Fibroblast of villous mesenchyme (primary cell): Measurements from ENCODE around the gene PBX1. TPM values are rescaled to one million over a fixed set of nuclear protein-coding genes. Genes with fewer than 3 reads are reported as not detected.

ENCODE experiments used
- DNase-seq: peaks from one replicate; pipeline ENCODE4 v3.0.0-alpha.2; 2010; ENCODE audit warnings: low read depth
- H3K4me3 ChIP-seq: 2 replicates; pipeline ENCODE4 v1.5.1; 2011; ENCODE audit warnings: low read depth, mild to moderate bottlenecking, low read length
- CTCF ChIP-seq: IDR thresholded peaks from 2 replicates; pipeline ENCODE4 v1.5.1; 2012; ENCODE audit warnings: low read depth, mild to moderate bottlenecking, low read length; ENCODE audit not compliant: insufficient read depth
- total RNA-seq: library from RNA; depleted of rRNA; stranded (reverse); fragments of >200 nt; gene quantifications from 2 replicates; pipeline ENCODE4 v1.2.3, GENCODE V29; 2012

Gene PBX1
- total RNA-seq, 1 donor = 67.4 TPM

GRCh38 chr1:164731161-164731876 is 172.3 kb downstream of the PBX1 start:
- no peak for TF ChIP-seq CTCF
- H3K4me3 ChIP-seq = no peak overlapping the region
- no peak for DNase-seq

- no peak overlapping the region for H3K4me3 ChIP-seq
- no peak for DNase-seq
- no peak for TF ChIP-seq CTCF
Observed at GRCh38 chr1:164733070-164733469, 174.1 kb downstream of the PBX1 start.

- no peak for DNase-seq
- no peak overlapping the region for H3K4me3 ChIP-seq
- no peak for TF ChIP-seq CTCF
Observed at GRCh38 chr1:164733734-164734133, 174.8 kb downstream of the PBX1 start.

- no peak for TF ChIP-seq CTCF
- no peak overlapping the region for H3K4me3 ChIP-seq
- DNase-seq = peak; percentile 75
Observed at GRCh38 chr1:164735315-164736052, 176.5 kb downstream of the PBX1 start.

GRCh38 chr1:164736137-164736536 is 177.2 kb downstream of the PBX1 start:
- DNase-seq = no peak
- TF ChIP-seq CTCF = no peak
- no peak overlapping the region for H3K4me3 ChIP-seq

GRCh38 chr1:164739189-164739588 is 180.2 kb downstream of the PBX1 start:
- H3K4me3 ChIP-seq = no peak overlapping the region
- no peak for TF ChIP-seq CTCF
- DNase-seq = no peak
